GM12875 (cell line): ENCODE data around the gene MVB12B.

Experiments used
- H3K4me3 ChIP-seq: one replicate; pipeline ENCODE4 v1.5.1; 2011; ENCODE audit warnings: low read depth, low read length, control low read depth
- CTCF ChIP-seq: IDR thresholded peaks from 2 replicates; pipeline ENCODE4 v1.5.1; 2011; ENCODE audit warnings: low read depth, mild to moderate bottlenecking, control low read depth, inconsistent platforms, low read length, moderate library complexity, borderline replicate concordance; ENCODE audit not compliant: insufficient read depth

MVB12B gene

GRCh38 chr9:126341902-126342301 lies 15.3 kb downstream of the MVB12B start:
- TF ChIP-seq CTCF: no peak

GRCh38 chr9:126342621-126343031 lies 16.0 kb downstream of the MVB12B start:
- no peak for TF ChIP-seq CTCF
- no peak overlapping the region for H3K4me3 ChIP-seq

More at GRCh38 chr9:126341902-126342301, 15.3 kb downstream of the MVB12B start:
- no peak overlapping the region for H3K4me3 ChIP-seq

GRCh38 chr9:126343271-126343700 lies 16.7 kb downstream of the MVB12B start:
- no peak for TF ChIP-seq CTCF
- H3K4me3 ChIP-seq: no peak overlapping the region

GRCh38 chr9:126346031-126346430 lies 19.4 kb downstream of the MVB12B start:
- no peak for TF ChIP-seq CTCF
- no peak overlapping the region for H3K4me3 ChIP-seq

- H3K4me3 ChIP-seq: no peak overlapping the region
- no peak for TF ChIP-seq CTCF
Measured at GRCh38 chr9:126347093-126347492, 20.5 kb downstream of the MVB12B start.

GRCh38 chr9:126347911-126348760 lies 21.5 kb downstream of the MVB12B start:
- no peak for TF ChIP-seq CTCF
- no peak overlapping the region for H3K4me3 ChIP-seq

GRCh38 chr9:126348911-126349550 lies 22.4 kb downstream of the MVB12B start:
- H3K4me3 ChIP-seq: no peak overlapping the region
- TF ChIP-seq CTCF: no peak
